HS-5 (cell line): ENCODE results near the gene ITPK1.

Source experiments
- DNase-seq: peaks from one replicate; pipeline ENCODE4 v3.0.0-alpha.2; 2012; ENCODE audit warnings: low read depth

Gene ITPK1

DNA sequence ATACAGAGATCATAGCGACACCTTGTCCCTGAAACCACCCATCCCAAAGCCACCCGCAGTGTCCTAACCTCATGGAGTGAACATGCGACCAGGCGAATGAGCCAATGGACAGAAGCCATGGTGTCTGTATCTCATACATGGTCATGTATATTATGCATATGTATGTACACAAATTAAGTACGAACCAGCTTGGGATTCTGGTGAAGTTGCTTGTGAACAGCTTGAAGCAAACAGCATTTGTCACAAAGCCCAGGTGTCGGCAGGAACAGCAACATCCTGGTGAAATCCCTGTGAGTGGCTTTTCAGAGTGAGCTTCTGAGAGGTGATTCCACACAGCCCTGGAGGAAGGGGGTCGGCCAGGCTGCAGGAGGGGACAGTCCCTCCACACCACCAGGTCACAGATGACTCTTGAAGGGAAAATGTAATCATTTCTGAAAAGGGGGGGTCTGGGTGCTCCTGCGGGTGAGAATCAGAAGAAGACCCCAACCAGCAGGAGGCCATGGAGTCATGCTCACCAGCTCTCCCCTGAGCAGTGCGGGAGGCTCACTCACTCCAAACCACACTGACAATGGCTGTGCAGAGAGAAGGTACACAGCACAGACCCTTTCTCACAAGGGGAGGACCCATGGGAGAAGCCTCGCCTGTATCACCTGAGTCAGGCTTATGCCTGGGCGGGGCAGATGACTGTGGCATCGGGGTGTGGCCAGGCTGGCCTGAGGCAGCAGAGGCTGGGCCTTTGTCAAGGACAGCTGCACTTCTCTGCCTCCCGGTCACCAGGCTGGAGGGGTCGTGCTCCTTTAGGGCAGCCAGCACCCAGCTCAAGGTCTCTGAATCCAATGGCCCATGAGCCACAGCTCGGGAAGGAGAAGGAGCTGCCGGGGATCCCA lies 178.4 kb downstream of the ITPK1 start:
- DNase-seq = no peak

DNA sequence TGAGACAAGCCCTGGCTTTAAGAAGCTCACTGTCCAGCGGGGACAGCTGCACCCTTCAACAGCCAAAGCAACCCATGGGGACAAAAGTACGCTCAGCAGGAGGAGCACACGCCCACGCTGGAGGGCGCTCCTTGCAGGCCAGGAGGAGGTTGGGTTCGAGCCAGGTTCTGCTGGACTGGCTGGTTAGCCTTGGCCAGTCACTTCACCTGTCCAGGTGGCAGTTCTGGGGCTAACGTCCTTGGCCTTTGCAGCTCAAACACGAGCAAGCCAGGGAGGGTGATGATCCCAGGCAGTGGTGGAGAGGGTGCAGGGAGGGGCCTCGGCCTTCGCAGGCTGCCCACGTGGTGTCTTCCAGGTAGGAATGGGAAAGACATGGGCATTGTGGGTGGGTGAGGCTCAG lies 179.6 kb downstream of the ITPK1 start:
- no peak for DNase-seq

DNA sequence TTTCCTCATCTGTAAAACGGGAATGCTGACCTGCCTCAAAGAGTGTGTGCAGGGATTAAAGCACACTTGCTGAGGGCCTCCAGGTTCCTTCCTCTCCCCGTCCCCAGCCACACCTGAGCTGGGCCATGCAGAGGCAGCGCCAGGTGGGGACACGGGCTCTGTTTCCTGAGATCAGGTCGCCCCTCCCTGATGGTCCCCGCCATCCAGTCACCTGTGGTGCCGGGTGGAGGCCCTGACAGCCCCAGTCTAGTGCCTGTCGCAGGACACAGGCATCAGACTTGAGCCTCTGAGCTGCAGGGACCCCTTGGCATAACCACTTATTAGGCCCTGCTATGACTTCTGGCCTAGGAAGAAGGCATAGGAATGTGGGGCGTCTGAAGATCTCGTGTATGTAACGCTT lies 180.3 kb downstream of the ITPK1 start:
- no peak for DNase-seq

DNA sequence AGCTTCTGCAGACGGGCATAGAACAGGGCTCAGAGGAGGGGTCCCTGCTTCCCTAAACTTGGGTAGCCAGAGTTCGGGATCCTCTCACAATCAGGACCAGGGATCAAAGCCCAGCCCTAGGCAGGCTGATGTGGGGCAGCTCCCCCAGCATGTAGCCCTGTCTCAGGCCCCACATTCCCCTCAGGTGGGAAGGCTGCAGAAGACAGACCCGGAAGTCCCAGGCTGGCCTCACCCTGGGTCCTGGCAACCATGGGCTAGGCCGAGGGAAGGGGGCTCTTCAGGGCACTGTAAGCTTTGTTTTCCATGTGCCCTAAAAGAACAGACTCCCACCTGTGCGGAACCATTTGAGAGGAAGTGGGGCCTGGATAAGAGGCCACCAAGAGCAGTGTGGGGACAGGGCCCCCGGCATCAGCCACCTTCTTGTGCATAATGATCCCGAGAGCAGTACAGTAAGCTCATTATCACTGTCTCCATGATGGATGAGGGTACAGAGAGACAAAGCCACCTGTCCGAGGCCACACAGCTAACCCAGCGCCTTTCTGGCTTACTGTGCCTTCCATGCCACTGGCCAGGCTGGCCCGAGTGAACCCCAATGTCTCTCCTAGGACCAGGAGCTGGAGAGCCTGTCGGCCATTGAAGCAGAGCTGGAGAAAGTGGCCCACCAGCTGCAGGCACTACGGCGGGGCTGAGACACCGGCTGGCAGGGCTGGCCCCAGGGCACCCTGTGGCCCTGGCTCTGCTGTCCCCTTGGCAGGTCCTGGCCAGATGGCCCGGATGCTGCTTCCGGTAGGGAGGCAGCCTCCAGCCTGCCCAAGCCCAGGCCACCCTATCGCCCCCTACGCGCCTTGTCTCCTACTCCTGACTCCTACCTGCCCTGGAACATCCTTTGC lies 181.3 kb downstream of the ITPK1 start:
- no peak for DNase-seq

DNA sequence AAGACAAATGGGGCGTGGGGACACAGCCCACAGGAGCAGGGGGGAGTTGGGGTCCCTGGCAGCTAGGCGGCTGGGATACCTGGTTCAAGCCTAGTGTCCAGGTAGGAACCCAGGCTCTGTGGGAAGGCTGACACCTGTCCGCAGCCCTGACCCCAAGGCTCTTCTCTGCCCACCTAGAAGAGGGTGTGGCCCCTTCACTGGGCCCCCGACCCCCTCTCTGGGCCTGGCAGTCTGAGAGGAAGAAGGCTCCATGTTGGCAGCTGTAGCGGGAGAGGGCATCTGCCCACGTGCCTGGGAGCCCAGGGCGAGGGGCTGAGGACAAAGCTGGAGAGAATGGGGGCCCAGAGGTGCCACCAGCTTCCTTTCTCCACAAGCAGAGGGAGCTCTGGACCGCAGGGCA lies 182.2 kb downstream of the ITPK1 start:
- no peak for DNase-seq

DNA sequence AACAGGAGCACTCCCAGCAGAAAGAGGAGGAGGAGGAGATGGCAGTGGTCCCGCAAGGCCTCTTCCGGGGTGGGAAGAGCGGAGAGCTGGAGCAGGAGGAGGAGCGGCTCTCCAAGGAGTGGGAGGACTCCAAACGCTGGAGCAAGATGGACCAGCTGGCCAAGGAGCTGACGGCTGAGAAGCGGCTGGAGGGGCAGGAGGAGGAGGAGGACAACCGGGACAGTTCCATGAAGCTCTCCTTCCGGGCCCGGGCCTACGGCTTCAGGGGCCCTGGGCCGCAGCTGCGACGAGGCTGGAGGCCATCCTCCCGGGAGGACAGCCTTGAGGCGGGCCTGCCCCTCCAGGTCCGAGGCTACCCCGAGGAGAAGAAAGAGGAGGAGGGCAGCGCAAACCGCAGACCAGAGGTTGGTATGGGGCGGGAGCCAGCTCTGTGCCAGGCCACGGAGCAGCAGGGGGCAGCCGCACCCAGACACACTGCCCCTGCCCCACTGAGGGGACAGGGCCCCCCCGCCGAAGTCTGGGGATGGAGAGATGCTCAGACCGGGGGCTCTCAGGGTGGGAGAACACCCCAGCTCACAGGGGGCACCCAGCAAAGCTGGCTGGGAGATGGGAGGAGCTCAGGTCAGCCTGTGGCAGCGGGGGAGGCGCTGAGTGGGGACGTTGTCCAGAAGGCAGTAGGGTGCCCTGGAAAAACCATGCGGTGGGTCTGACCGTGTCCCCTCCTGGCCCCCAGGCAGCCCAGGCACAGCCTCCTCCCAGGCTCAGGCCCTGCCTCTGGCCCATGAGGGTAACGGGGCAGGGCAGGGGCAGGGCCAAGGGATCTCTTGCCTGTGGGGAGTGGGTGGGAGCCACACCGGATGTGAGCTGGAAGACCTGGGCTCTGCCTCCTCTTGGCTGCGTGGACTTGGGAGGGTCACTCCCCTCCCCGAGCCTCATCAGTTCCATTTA lies 183.0 kb downstream of the ITPK1 start:
- DNase-seq = no peak

DNA sequence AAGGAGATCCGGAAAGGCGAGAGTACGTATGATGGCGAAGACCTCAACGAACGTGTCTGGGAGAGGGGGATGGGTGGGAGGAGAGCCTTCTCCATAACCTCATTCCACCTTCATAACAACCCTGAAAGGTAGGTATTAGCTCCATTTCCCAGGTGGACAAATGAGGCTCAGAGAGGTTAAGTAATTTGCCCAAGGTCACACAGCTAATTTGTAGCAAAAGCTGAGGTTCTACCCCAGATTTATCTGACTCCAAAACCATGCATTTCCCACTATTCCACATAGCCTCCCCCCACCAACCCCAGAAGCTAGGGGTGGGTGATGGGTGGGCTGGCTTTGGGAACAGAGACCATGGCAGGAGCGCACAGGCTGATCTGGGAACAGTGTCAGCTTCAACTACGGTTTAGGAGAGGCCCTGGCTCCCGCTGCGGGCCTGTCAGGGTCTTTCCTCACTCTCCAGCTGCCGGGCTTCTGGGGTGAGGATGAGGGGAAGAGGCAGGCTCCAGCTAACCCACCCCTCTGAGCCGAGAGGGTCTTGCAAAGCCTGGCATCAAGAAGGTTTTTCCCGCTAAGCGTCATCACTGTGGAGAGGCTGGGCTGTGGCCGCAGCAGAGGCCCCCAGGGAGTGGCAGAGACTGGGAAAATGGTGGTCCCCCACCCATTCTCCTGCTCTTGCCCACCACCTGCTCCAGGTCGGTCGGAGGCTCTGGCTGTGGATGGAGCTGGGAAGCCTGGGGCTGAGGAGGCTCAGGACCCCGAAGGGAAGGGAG lies 183.9 kb downstream of the ITPK1 start:
- DNase-seq = no peak

DNA sequence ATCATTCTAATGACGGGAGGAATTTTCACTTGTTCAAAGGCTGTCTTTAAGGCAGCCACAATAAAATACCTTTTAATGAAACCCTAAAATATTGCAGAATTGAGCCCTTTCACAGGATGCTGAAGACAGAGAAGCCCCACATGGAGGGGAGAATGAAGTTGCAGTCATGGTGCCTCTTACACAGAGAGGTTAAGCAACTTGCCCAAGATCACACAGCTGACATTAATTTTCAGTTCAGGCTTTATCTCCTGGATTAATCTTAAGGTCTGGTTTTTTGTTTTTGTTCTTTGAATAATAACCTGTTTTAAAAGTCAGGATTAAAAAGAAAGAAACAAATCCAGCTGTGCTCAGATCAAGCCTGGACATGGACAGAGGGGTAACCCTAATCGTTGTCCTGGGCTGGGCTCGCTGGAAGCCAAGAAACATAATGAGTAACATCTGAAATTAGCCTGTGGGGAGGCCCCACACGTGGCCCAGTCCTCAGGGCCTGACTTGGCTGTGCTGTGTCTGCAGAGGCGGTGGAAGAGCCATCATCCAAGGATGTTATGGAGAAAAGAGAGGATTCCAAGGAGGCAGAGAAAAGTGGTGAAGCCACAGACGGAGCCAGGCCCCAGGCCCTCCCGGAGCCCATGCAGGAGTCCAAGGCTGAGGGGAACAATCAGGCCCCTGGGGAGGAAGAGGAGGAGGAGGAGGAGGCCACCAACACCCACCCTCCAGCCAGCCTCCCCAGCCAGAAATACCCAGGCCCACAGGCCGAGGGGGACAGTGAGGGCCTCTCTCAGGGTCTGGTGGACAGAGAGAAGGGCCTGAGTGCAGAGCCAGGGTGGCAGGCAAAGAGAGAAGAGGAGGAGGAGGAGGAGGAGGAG lies 184.8 kb downstream of the ITPK1 start:
- DNase-seq = no peak

DNA sequence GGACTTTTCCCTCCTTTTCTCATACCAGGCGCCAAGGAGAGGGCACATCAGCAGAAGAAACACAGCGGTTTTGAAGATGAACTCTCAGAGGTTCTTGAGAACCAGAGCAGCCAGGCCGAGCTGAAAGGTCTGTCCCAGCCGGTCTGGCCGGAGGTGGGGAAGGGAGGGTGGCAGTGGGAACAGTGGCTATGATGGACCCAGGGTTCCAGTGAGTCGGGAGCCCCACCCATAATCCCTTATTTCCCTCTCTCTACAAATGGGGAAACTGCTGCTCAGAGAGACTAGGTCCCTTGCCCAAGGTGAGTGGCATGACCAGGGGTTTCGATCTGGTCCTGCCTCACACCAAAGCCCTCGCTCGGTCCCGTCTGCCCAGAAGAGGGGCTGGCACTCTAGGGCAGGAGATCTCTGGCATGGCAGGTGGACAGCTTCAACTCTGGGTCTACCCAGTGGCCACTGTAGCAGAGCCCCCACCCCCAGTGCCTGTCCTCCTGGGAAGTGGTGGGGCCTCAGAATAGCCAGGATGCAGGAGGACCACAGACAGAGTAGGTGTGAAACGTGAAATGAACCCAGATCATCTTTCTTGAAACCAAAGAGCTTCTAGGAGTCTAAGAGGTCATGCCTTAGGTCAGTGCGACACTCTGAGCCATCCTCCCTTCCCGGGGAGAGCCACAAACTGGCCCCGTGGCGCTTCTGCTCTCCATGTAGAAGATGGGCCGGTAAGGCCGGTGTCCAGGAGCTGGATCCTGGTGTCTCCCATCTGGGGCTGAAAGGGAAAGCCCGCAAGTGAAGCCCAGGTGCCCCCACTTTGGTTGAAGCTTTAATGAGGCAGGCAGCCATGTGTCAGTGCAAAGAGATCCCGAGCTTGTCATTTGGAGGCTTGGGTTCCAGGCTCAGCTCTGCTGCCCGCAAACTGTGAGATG lies 185.8 kb downstream of the ITPK1 start:
- no peak for DNase-seq

DNA sequence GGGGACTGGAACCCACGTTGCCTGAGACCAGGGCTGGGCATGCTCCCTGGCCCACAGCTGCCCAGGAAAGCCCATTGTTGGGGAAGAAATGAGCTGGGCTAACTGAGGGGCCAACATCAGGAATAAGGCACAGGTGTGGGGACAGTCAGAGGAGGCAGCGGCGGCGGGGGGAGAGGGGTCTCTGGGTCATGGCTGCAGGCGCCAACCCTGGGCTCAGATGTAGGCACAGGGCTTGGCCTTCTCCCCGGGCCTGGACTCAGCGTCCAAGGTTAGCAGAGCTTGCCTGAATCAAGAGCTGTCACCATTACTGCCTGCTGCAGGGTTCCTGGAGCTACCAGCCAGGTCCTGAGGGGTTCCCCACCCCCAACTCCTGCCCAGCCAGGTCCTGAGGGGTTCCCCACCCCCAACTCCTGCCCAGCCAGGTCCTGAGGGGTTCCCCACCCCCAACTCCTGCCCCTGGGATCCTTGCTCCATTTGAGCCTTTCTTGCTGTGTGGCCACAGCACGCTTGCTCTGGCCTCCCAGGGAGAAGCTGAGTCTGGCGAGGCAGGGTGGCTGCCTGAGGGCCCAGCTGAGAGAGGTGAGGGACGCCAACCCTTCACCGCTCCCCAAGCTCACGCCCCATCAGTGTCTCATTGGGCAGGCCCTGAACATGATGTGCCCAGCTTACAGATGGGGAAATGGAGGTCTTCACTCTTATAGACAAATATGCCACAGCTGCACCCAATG lies 186.6 kb downstream of the ITPK1 start:
- DNase-seq = no peak

DNA sequence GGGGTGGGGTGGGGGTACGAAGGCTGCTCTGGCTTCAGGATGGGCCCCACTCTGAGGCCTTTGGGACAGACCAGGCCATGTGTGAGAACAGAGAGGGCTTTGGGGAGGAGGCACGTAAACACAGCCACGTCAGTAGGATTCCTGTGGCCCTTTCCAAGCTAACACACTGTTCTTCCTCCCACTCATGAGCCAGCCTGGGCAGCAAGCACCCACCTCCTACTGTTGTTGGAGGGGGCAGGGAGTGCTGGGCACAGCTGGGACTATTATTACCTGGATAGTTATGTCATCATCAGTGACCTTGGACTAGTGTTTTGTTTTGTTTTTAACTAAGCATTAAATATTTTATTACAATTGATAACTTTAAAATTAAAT lies 187.5 kb downstream of the ITPK1 start:
- DNase-seq = no peak

DNA sequence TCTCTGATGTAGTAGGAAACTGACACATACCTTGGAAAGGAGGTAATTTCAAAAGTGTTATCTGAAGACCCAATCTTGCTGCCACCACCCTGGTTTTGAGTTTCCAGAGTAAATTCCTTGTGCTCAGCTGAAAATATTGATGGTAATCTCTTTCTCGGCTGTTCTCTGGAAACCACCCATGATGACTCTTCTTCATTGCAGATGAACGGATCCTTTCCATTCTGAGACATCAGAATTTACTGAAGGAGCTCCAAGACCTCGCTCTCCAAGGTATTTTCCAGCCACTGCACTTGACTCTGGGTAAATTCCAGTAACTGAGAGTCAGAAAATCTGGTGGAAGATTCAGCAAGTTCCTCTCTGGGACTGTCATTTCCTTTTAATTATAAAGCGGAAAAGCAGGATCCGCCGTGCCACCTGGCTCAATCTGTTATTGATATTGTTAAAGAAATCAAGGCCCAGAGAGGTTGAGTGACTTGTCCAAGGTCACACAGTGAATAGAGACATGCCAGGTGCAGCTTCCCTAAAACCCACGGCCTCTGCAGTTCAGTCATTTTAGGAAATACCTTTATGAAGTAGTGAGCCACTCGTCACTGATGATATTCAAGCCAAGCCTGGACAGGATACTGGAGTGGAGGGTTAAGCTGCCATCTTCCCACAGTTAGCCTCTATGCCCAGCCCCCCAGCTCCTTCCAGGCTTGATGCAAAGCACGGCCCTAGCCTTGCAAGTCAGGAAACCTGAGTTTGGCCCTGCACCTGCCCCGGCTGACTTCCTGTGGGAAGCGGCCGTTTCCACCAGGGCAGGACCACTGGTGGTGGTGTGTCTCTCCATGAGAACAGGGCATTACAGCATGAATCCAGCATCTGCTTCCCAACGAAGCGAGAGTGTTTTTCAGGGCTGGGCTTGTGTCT lies 188.1 kb downstream of the ITPK1 start:
- DNase-seq = no peak

DNA sequence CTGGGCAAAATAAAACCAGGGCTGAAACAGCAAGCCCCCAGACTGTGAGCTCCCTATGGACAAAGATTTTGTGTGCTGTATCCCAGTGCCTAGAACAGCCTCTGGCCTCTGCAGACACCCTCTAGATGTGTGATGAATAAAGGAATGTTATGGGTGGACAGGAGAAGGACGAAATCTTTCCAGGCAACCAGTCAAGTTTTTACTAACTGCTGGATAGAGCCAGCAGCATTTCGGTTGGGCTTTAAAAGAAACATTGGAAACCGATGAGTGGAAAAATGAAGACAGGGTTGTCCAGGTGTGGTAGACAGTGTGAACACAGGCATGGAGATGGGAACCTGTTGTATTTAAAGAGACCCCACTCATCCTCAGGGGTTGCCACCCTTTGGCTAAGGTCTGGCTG lies 188.8 kb downstream of the ITPK1 start:
- no peak for DNase-seq

DNA sequence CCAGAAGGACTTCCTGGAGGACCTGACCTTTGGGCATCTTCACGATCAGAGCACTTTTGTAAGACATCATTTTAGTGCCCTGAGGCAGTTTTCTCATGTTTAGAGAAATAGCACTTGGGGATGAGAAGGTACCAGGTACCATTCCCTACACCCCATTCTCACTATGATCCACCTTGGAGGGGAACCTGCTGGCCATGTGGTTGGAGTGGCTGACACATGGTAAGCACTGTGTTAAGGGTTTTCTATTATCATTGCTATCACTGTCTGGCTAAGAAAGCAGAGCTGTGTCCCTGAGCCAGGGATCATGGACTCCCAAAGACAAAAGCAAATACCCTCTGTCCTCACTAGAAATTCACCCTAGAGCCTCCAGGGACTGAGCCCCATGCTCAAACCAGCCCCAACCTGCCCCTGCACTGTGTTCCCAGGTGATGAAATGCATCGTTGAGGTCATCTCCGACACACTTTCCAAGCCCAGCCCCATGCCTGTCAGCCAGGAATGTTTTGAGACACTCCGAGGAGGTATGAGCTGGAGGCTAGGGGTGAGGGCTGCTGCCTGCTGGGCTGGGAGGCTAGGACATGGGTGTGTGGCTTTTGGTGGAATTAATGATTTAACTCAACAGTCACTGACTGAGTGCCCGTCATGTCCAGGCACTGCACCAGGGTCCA lies 189.4 kb downstream of the ITPK1 start:
- DNase-seq = no peak

DNA sequence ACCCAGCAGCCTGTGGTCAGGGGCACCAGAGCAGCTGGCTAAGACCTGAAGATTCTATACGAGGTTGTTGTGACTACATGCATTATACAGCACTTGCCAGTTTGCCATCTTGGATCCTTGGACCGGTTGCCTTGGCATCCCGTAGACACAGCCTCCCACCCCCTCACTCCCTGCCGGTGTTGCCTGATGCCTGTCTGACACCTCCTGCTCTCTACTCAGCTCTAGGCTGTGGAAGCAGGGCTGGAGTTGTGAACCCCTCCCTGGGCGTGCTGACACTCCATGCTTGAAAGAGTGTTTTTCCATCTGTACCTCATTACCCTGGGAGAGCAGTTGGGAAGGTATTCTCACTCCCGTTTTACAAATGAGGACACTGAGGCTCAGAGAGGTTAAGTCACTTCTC lies 190.3 kb downstream of the ITPK1 start:
- no peak for DNase-seq

DNA sequence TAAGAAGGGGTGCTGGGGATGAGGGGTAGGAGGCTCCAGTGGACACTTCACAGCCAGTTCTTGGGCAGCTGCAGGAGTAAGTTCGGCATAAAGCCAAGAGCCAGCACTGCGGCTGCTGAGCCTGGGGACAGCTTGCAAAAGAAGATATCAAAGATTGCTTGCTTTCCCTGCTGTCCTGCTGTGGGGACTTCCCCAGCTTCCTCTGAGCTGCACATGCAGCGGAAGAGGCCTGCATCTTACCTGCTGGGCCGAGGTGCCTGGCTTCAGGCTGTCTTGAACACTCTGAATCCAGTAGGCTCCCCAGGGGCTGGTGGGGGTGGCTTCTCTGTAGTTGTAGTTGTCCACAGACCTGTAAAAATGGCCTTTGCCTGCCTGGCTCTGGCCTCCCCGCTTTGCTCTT lies 191.5 kb downstream of the ITPK1 start:
- DNase-seq = no peak

DNA sequence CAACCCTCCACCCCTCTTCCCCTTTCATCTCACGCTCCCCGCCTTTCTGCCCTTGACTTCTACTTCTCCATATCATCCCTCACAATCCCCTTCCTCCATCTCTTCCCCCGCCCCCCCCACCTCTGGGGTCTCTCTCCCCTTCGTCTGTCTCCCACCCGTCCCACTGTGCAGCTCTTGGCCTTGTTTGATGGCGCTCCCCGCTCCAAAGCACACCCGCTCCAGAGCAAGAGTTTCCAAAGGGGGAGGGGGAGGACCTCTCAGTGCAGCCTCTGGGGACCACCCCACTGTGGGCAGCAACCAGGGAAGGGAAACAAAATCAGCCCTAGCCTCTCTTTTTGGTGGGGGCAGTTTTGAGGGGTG lies 192.0 kb downstream of the ITPK1 start:
- no peak for DNase-seq
